Neuronal stem cell (in vitro differentiated cells): ENCODE results near the gene BLTP2.

Experiments
- DNase-seq: peaks from one replicate; pipeline ENCODE4 v3.0.0-alpha.2; 2013; ENCODE audit warnings: low spot score
- H2AFZ ChIP-seq: one replicate; pipeline ENCODE4 v1.6.1; 2013; ENCODE audit warnings: mild to moderate bottlenecking, low read length, inconsistent platforms
- H2AK5ac ChIP-seq: 2 replicates; pipeline ENCODE4 v1.6.1; 2013; ENCODE audit warnings: low read depth, mild to moderate bottlenecking, inconsistent platforms, low read length, moderate library complexity, mixed read lengths
- H2BK120ac ChIP-seq: 2 replicates; pipeline ENCODE4 v1.6.1; 2013; ENCODE audit warnings: low read depth, mild to moderate bottlenecking, inconsistent platforms, low read length, moderate library complexity, mixed read lengths
- H2BK12ac ChIP-seq: one replicate; pipeline ENCODE4 v1.6.1; 2013; ENCODE audit warnings: low read length, inconsistent platforms
- H2BK15ac ChIP-seq: 2 replicates; pipeline ENCODE4 v1.6.1; 2013; ENCODE audit warnings: mild to moderate bottlenecking, low read length, inconsistent platforms, mixed read lengths
- H2BK5ac ChIP-seq: one replicate; pipeline ENCODE4 v1.6.1; 2013; ENCODE audit warnings: inconsistent platforms, mild to moderate bottlenecking, low read length, moderate library complexity
- H3K14ac ChIP-seq: one replicate; pipeline ENCODE4 v1.6.1; 2013; ENCODE audit warnings: low read length, inconsistent platforms
- H3K18ac ChIP-seq: 2 replicates; pipeline ENCODE4 v1.6.1; 2013; ENCODE audit warnings: low read length, inconsistent platforms
- H3K23ac ChIP-seq: 2 replicates; pipeline ENCODE4 v1.6.1; 2013; ENCODE audit warnings: low read depth, mild to moderate bottlenecking, mixed read lengths, low read length, inconsistent platforms; ENCODE audit not compliant: poor library complexity
- H3K27ac ChIP-seq: replicated peaks from 3 replicates; pipeline ENCODE4 v1.5.1; 2013; ENCODE audit warnings: low read length, inconsistent platforms
- H3K27me3 ChIP-seq, 3 experiments: 2 replicates each; pipeline ENCODE4 v1.6.1; 2013; ENCODE audit warnings: low read length in 3 of 3, mild to moderate bottlenecking in 2 of 3, inconsistent platforms in 1 of 3, low read depth in 1 of 3, mixed read lengths in 1 of 3, moderate library complexity in 1 of 3; ENCODE audit not compliant: control insufficient read depth in 3 of 3, insufficient read depth in 3 of 3
- H3K36me3 ChIP-seq, 2 donors: replicated peaks in 1 of 2; 2 replicates each; pipeline ENCODE4 v1.6.1; 2013; ENCODE audit warnings: low read length in 2 of 2; ENCODE audit not compliant: control insufficient read depth in 2 of 2, insufficient read depth in 2 of 2
- H3K4ac ChIP-seq: 2 replicates; pipeline ENCODE4 v1.6.1; 2013; ENCODE audit warnings: inconsistent platforms, mild to moderate bottlenecking, low read length, moderate library complexity
- H3K4me1 ChIP-seq, 2 donors: 1 replicate in 1 of 2; 2 replicates in 1 of 2; pipeline ENCODE4 v1.6.1; 2013; ENCODE audit warnings: low read length in 2 of 2, low read depth in 1 of 2; ENCODE audit not compliant: control insufficient read depth in 2 of 2, insufficient read depth in 1 of 2
- H3K4me2 ChIP-seq: one replicate; pipeline ENCODE4 v1.6.1; 2013; ENCODE audit warnings: mild to moderate bottlenecking, low read length, inconsistent platforms; ENCODE audit not compliant: insufficient read depth, poor library complexity, severe bottlenecking
- H3K4me3 ChIP-seq, 2 donors: 2 replicates each; pipeline ENCODE4 v1.5.1; 2013; ENCODE audit warnings: low read length in 2 of 2, mild to moderate bottlenecking in 2 of 2, inconsistent platforms in 1 of 2, moderate library complexity in 1 of 2
- H3K79me1 ChIP-seq: one replicate; pipeline ENCODE4 v1.6.1; 2013; ENCODE audit warnings: low read depth, mild to moderate bottlenecking, inconsistent platforms, low read length, moderate library complexity
- H3K9ac ChIP-seq: one replicate; pipeline ENCODE4 v1.6.1; 2013; ENCODE audit warnings: mild to moderate bottlenecking, low read depth, low read length, inconsistent platforms; ENCODE audit not compliant: poor library complexity
- H3K9me3 ChIP-seq, 2 donors: replicated peaks in 1 of 2; 2 replicates each; pipeline versions ENCODE3 to v1.6.1; 2013; ENCODE audit warnings: low read length in 2 of 2, mild to moderate bottlenecking in 2 of 2, inconsistent platforms in 1 of 2, low read depth in 1 of 2, mixed read lengths in 1 of 2, moderate library complexity in 1 of 2; ENCODE audit not compliant: control insufficient read depth in 2 of 2, insufficient read depth in 1 of 2
- H4K8ac ChIP-seq: one replicate; pipeline ENCODE4 v1.6.1; 2013; ENCODE audit warnings: low read depth, mild to moderate bottlenecking, inconsistent platforms, low read length, moderate library complexity
- H4K91ac ChIP-seq: one replicate; pipeline ENCODE4 v1.6.1; 2013; ENCODE audit warnings: low read length, low read depth, mild to moderate bottlenecking, inconsistent platforms; ENCODE audit not compliant: poor library complexity
- WGBS, 2 donors: extraction: QIAGEN DNeasy Blood & Tissue Kit; methylation state at CpG; one replicate each; pipeline ENCODE4 v1.1.7; 2013; ENCODE audit warnings: missing lambda C conversion rate in 2 of 2, mixed read lengths in 1 of 2; ENCODE audit not compliant: insufficient read length in 2 of 2, insufficient replicate concordance in 1 of 2; ENCODE audit errors: extremely low coverage in 2 of 2; 5-methylcytosine and 5-hydroxymethylcytosine counted together

The BLTP2 gene

GRCh38 chr17:28620010-28620409 lies 24.9 kb downstream of the BLTP2 start:
- Histone ChIP-seq H2BK15ac (no peak overlapping the region), H3K79me1 (no peaks in the 10 kb centered on the region), H3K9me3 (no peaks in the 10 kb centered on the region), H3K36me3 (peaks cover 62 to 98% of the 10 kb centered on the region in 2 donors), H3K27ac (no peak overlapping the region), H4K91ac (no peak overlapping the region), H2BK5ac (no peak overlapping the region), H3K23ac (no peak overlapping the region), H4K8ac (no peak overlapping the region), H2BK12ac (no peak overlapping the region), H3K4ac (no peak overlapping the region), H3K18ac (no peak overlapping the region), H3K9ac (no peak overlapping the region), H3K4me2 (no peak overlapping the region), H3K14ac (no peak overlapping the region), H3K4me1 (no peaks in the 10 kb centered on the region), H3K4me3 (no peak overlapping the region), H2BK120ac (no peak overlapping the region), H2AK5ac (no peak overlapping the region), H3K27me3 (no peaks in the 10 kb centered on the region), H2AFZ (no peak overlapping the region)
- no CpG with 5 or more reads among the region's 2 CpGs for WGBS, 2 donors
- DNase-seq, result no peak

GRCh38 chr17:28618464-28618863 lies 26.5 kb downstream of the BLTP2 start:
- Histone ChIP-seq H3K4me2 (no peak overlapping the region), H3K79me1 (no peaks in the 10 kb centered on the region), H3K9ac (no peak overlapping the region), H3K9me3 (no peaks in the 10 kb centered on the region), H3K14ac (no peak overlapping the region), H4K8ac (no peak overlapping the region), H2BK12ac (no peak overlapping the region), H3K18ac (no peak overlapping the region), H2BK120ac (no peak overlapping the region), H3K4me3 (no peak overlapping the region), H3K23ac (no peak overlapping the region), H2AFZ (no peak overlapping the region), H2BK5ac (no peak overlapping the region), H3K27ac (no peak overlapping the region), H3K4ac (no peak overlapping the region), H3K36me3 (peaks cover 65 to 98% of the 10 kb centered on the region in 2 donors), H3K4me1 (no peaks in the 10 kb centered on the region), H3K27me3 (no peaks in the 10 kb centered on the region), H2BK15ac (no peak overlapping the region), H4K91ac (no peak overlapping the region), H2AK5ac (no peak overlapping the region)
- WGBS, 2 donors, result no CpG with 5 or more reads among the region's 3 CpGs
- DNase-seq, result no peak

- Histone ChIP-seq H3K36me3 (peaks cover 65 to 99% of the 10 kb centered on the region in 2 donors), H3K27ac (no peak overlapping the region), H3K4me1 (peaks cover 2 to 5% of the 10 kb centered on the region in 2 donors)
These were observed 28.7 kb downstream of the BLTP2 start for GRCh38 chr17:28616281-28616680.

GRCh38 chr17:28615260-28615940 lies 29.6 kb downstream of the BLTP2 start:
- H2BK15ac ChIP-seq, result no peak overlapping the region
- no peak overlapping the region for H4K8ac ChIP-seq
- no peak overlapping the region for H3K14ac ChIP-seq
- no peak overlapping the region for H3K4me3 ChIP-seq
- no peak overlapping the region for H2BK5ac ChIP-seq
- H3K9me3 ChIP-seq, result no peaks in the 10 kb centered on the region
- no peak for DNase-seq
- no peaks in the 10 kb centered on the region for H3K27me3 ChIP-seq
- H3K4me2 ChIP-seq, result no peak overlapping the region
- WGBS, 2 donors, result no CpG with 5 or more reads among the region's 4 CpGs
- no peak overlapping the region for H4K91ac ChIP-seq
- H3K18ac ChIP-seq, result no peak overlapping the region
- no peak overlapping the region for H2AFZ ChIP-seq
- H3K4ac ChIP-seq, result no peak overlapping the region
- H2BK120ac ChIP-seq, result no peak overlapping the region
- no peak overlapping the region for H2BK12ac ChIP-seq
- H3K4me1 ChIP-seq, result peaks cover 2 to 5% of the 10 kb centered on the region in 2 donors
- no peaks in the 10 kb centered on the region for H3K79me1 ChIP-seq
- no peak overlapping the region for H3K9ac ChIP-seq
- H3K23ac ChIP-seq, result no peak overlapping the region
- H3K36me3 ChIP-seq, result peaks cover 66 to 99% of the 10 kb centered on the region in 2 donors
- H3K27ac ChIP-seq, result no peak overlapping the region
- H2AK5ac ChIP-seq, result no peak overlapping the region

More at GRCh38 chr17:28616281-28616680, 28.7 kb downstream of the BLTP2 start:
- H3K4ac ChIP-seq, result no peak overlapping the region
- H2BK5ac ChIP-seq, result no peak overlapping the region
- H3K18ac ChIP-seq, result no peak overlapping the region
- no peak overlapping the region for H3K14ac ChIP-seq
- no peak overlapping the region for H4K8ac ChIP-seq
- no peak overlapping the region for H2BK12ac ChIP-seq
- H2AFZ ChIP-seq, result no peak overlapping the region
- no peak overlapping the region for H3K9ac ChIP-seq
- H3K4me2 ChIP-seq, result no peak overlapping the region
- WGBS, 2 donors, result no CpG with 5 or more reads among the region's 7 CpGs
- no peak overlapping the region for H4K91ac ChIP-seq
- no peaks in the 10 kb centered on the region for H3K79me1 ChIP-seq
- H2BK120ac ChIP-seq, result no peak overlapping the region
- H3K4me3 ChIP-seq, result no peak overlapping the region
- no peaks in the 10 kb centered on the region for H3K9me3 ChIP-seq
- no peaks in the 10 kb centered on the region for H3K27me3 ChIP-seq
- H2BK15ac ChIP-seq, result no peak overlapping the region
- no peak for DNase-seq
- no peak overlapping the region for H3K23ac ChIP-seq
- H2AK5ac ChIP-seq, result no peak overlapping the region
